K562 (cell line): ENCODE measurements around the gene ZNF554. TPM values are rescaled to one million over a fixed set of nuclear protein-coding genes. Genes with fewer than 3 reads are reported as not detected.
A peak's percentile ranks its signal among the peaks of the same experiment; 100 is the strongest.

Experiments
- ATAC-seq: fragments of 200-7000 bp; cut with Tn5 transposase; 3 replicates; pipeline ENCODE4 v1.9.1; 2020; ENCODE audit warnings: moderate library complexity
- BruUV-seq: library from RNA; stranded (reverse); fragments of 400-500 nt; replicated peaks from 2 replicates; lab custom pipeline; 2021; lab: Mats Ljungman, UMichigan
- CTCF ChIA-PET: fragments of 300-600 bp; formaldehyde crosslinking; extraction: SDS; loops from one replicate; lab custom pipeline; 2021; ENCODE audit warnings: low intra/inter-chr PET ratio; lab: Yijun Ruan, JAX
- POLR2A ChIA-PET: fragments of 300-600, 350-650 bp; sonication (Branson Sonifier 250); formaldehyde crosslinking; extraction: SDS; loops from one replicate; lab custom pipeline; 2021; ENCODE audit warnings: antibody characterized with exemption, inconsistent platforms; lab: Yijun Ruan, JAX
- DNase-seq, 4 experiments: peaks; one replicate each; pipeline versions ENCODE4 v3.0.0 to v3.0.0-alpha.2; 2011 to 2018; ENCODE audit warnings: low spot score in 3 of 4, mixed read lengths in 3 of 4; ENCODE audit errors: extremely low read depth in 1 of 4
- FAIRE-seq: peaks from 2 replicates; lab custom pipeline; 2011; peaks lifted over from hg19 to GRCh38; lab: Jason Lieb, UNC
- H2AFZ ChIP-seq: 2 replicates; pipeline ENCODE4 v1.6.0; 2011; ENCODE audit warnings: low read depth, low read length, control low read depth, inconsistent platforms
- H3K27ac ChIP-seq: fragments of 200-600 bp; 3 replicates; pipeline ENCODE4 v1.8.0; 2011; ENCODE audit warnings: low read depth, mild to moderate bottlenecking, control low read depth, inconsistent platforms, low read length, moderate library complexity, mixed read lengths; ENCODE audit errors: extremely low read depth
- H3K27me3 ChIP-seq, 2 experiments: fragments of 300-600 bp in 1 of 2; 2 replicates in 1 of 2; 3 replicates in 1 of 2; pipeline versions ENCODE4 v1.6.0 to v1.8.0; 2011; ENCODE audit warnings: inconsistent platforms in 2 of 2, low read length in 2 of 2, mild to moderate bottlenecking in 1 of 2, mixed read lengths in 1 of 2, moderate library complexity in 1 of 2; ENCODE audit not compliant: control insufficient read depth in 2 of 2, insufficient read depth in 2 of 2
- H3K36me3 ChIP-seq: fragments of 300-600 bp; 3 replicates; pipeline ENCODE4 v1.8.0; 2011; ENCODE audit warnings: mild to moderate bottlenecking, low read length, inconsistent platforms; ENCODE audit not compliant: control insufficient read depth, insufficient read depth
- H3K4me1 ChIP-seq, 2 experiments: fragments of 200-600 bp in 1 of 2; replicated peaks in 1 of 2; 2 replicates in 1 of 2; 3 replicates in 1 of 2; pipeline versions ENCODE4 v1.5.1 to v1.8.0; 2011; ENCODE audit warnings: inconsistent platforms in 2 of 2, low read length in 2 of 2, mild to moderate bottlenecking in 1 of 2, mixed read lengths in 1 of 2, moderate library complexity in 1 of 2; ENCODE audit not compliant: control insufficient read depth in 2 of 2, insufficient read depth in 2 of 2
- H3K4me2 ChIP-seq: 2 replicates; pipeline ENCODE4 v1.6.1; 2011; ENCODE audit warnings: low read length, control low read depth, inconsistent platforms, mixed read lengths; ENCODE audit not compliant: insufficient read depth
- H3K4me3 ChIP-seq: fragments of 200-600 bp; sonication (generic), shearing (Covaris generic); 2 replicates; pipeline ENCODE4 v1.5.1; 2016; ENCODE audit warnings: control low read depth, inconsistent platforms
- H3K79me2 ChIP-seq: fragments of 200-600 bp; 3 replicates; pipeline ENCODE4 v1.8.0; 2011; ENCODE audit warnings: low read length, inconsistent platforms; ENCODE audit not compliant: control insufficient read depth, insufficient read depth
- H3K9ac ChIP-seq, 2 experiments: 2 replicates each; pipeline versions ENCODE4 v1.6.0 to v1.6.1; 2011; ENCODE audit warnings: low read depth in 2 of 2, low read length in 2 of 2, control low read depth in 1 of 2, inconsistent platforms in 1 of 2, mild to moderate bottlenecking in 1 of 2, mixed read lengths in 1 of 2; ENCODE audit not compliant: insufficient read depth in 1 of 2
- H3K9me1 ChIP-seq: one replicate; pipeline ENCODE4 v1.6.0; 2011; ENCODE audit warnings: inconsistent platforms, mild to moderate bottlenecking, low read length, moderate library complexity; ENCODE audit not compliant: control insufficient read depth, insufficient read depth
- H3K9me3 ChIP-seq: replicated peaks from 2 replicates; pipeline ENCODE4 v1.5.1; 2011; ENCODE audit warnings: low read depth, low read length, inconsistent platforms; ENCODE audit not compliant: control insufficient read depth, insufficient read depth
- H4K20me1 ChIP-seq: replicated peaks from 2 replicates; pipeline ENCODE4 v1.6.1; 2011; ENCODE audit warnings: low read length, inconsistent platforms, mixed read lengths; ENCODE audit not compliant: control insufficient read depth, insufficient read depth
- CHD1 ChIP-seq: fragments of 200-600 bp; sonication (generic); IDR thresholded peaks from one replicate; pipeline ENCODE4 v1.6.1; 2012; ENCODE audit warnings: mild to moderate bottlenecking, moderate library complexity, low read length, inconsistent platforms
- EHMT2 ChIP-seq: fragments of 450-650 bp; IDR thresholded peaks from 2 replicates; pipeline ENCODE4 v1.6.1; 2018; ENCODE audit warnings: antibody characterized with exemption
- FOXA3 ChIP-seq, 2 experiments: fragments of 450-650 bp in 1 of 2; sonication (generic) in 1 of 2; formaldehyde crosslinking; IDR thresholded peaks in 1 of 2; conservative IDR thresholded peaks in 1 of 2; 2 replicates each; pipeline versions ENCODE4 v1.4.0 to v1.8.0; 2020 to 2022; ENCODE audit warnings: mild to moderate bottlenecking in 2 of 2, missing genetic modification reagents in 1 of 2
- HSF4 ChIP-seq: fragments of 250-450 bp; sonication (Bioruptor Pico); IDR thresholded peaks from 2 replicates; pipeline ENCODE4 v2.1.2; 2022; ENCODE audit warnings: mild to moderate bottlenecking, moderate library complexity, borderline replicate concordance
- KAT7 ChIP-seq: sonication (generic); formaldehyde crosslinking; IDR thresholded peaks from 2 replicates; pipeline ENCODE4 v1.8.0; 2022; ENCODE audit warnings: missing genetic modification reagents, mild to moderate bottlenecking, borderline replicate concordance
- SMARCE1 ChIP-seq: fragments of 450-650 bp; IDR thresholded peaks from 2 replicates; pipeline ENCODE4 v1.7.1; 2016; ENCODE audit warnings: mild to moderate bottlenecking
- USF1 ChIP-seq: sonication (generic); formaldehyde crosslinking; IDR thresholded peaks from 2 replicates; pipeline ENCODE4 v1.9.0; 2022; ENCODE audit warnings: mild to moderate bottlenecking, missing genetic modification reagents
- ZNF143 ChIP-seq: sonication (generic); formaldehyde crosslinking; IDR thresholded peaks from 2 replicates; pipeline ENCODE4 v1.9.0; 2022; ENCODE audit warnings: mild to moderate bottlenecking, missing genetic modification reagents
- ZNF384 ChIP-seq: IDR thresholded peaks from 2 replicates; pipeline ENCODE4 v1.6.1; 2012; ENCODE audit warnings: low read depth, low read length, improper control_type of control experiment
- ZNF780A ChIP-seq: fragments of 250-450 bp; sonication (Bioruptor Pico); IDR thresholded peaks from 2 replicates; pipeline ENCODE4 v1.5.0; 2021; ENCODE audit warnings: mild to moderate bottlenecking
- WGBS: fragments of 100-300 bp; shearing (Covaris generic); methylation state at CpG from one replicate; pipeline ENCODE4 v1.1.6; 2016; ENCODE audit warnings: low coverage, mixed read lengths; ENCODE audit not compliant: insufficient coverage; ENCODE audit errors: missing lambda C conversion rate; 5-methylcytosine and 5-hydroxymethylcytosine counted together
- in situ Hi-C: fragments of 300-500 bp; cut with MboI; formaldehyde crosslinking; loops from 4 replicates; pipeline ENCODE4 v1.15.0; 2018; ENCODE audit warnings: inconsistent platforms, mixed read lengths
- intact Hi-C: fragments of 100-400 bp; cut with micrococcal nuclease; formaldehyde crosslinking; loops from 2 replicates; pipeline ENCODE4 v1.14.2; 2022
- polyA plus RNA-seq, 8 experiments: library from polyadenylated mRNA; depleted of rRNA in 4 of 8; stranded (reverse) in 5 of 8; unstranded in 3 of 8; fragments of >200 nt; fragmentation: Nextera tagmentation in 2 of 8; fragmentation: Illumina TruSeq in 1 of 8; extraction: Ambion mirVana in 2 of 8; extraction: Trizol in 1 of 8; gene quantifications; 2 replicates each; pipeline versions ENCODE4 v1.2.1 to v1.2.3, GENCODE V29; 2011 to 2014; ENCODE audit warnings: inconsistent platforms in 1 of 8, missing spikeins in 1 of 8
- total RNA-seq, 7 experiments: library from RNA; depleted of rRNA in 6 of 7; stranded (reverse); fragments of >200 nt in 6 of 7; fragmentation: Illumina TruSeq in 2 of 7; extraction: Trizol in 2 of 7; gene quantifications; 2 replicates each; pipeline versions ENCODE4 v1.2.1 to v1.2.3, GENCODE V29; 2011 to 2021; ENCODE audit warnings: low replicate concordance in 1 of 7
- TF ChIP-seq, protein P1 (sequence below): fragments of 450-650 bp; IDR thresholded peaks from 2 replicates; pipeline ENCODE4 v1.6.1; 2016; ENCODE audit warnings: borderline replicate concordance

ZNF554 gene
- total and polyA plus RNA-seq, 9 of the 15 experiments (the other 6 are each of a cell fraction or from before 2014, with no cell fraction given) = 0.07 to 1.8 (median 1.1) TPM

GRCh38 chr19:2820112-2820702, 539 bp downstream of the ZNF554 start:
- Histone ChIP-seq H3K4me2 (peak overlapping the region; percentile 91), H3K9me1 (no peaks in the 10 kb centered on the region)
- CTCF ChIA-PET = no interaction called here
- no peak for TF ChIP-seq HSF4 (CRISPR knock-in tag)
- TF ChIP-seq ZNF780A (CRISPR knock-in tag) = no peak
- TF ChIP-seq SMARCE1 = no peak
- TF ChIP-seq USF1 (CRISPR knock-in tag) = peak; percentile 31; the same call in 1 of the 2 replicates
- peak; percentile 68 for TF ChIP-seq ZNF384
- TF ChIP-seq FOXA3 (CRISPR knock-in tag; conservative IDR thresholded peaks at IDR 0.05 in 1 of 2, IDR thresholded peaks at IDR 0.05 in 1 of 2) = peak in 1 of 2 experiments; percentile 17; a peak in 1 of 4 replicates
- peak; percentile 32; the same call in 1 of the 2 replicates for TF ChIP-seq ZNF143 (CRISPR knock-in tag)
- no peak for TF ChIP-seq EHMT2
- 0 out of 2 replicates have a peak, but pooled peaks have one; percentile 29 for TF ChIP-seq KAT7 (CRISPR knock-in tag)
- TF ChIP-seq, protein P1, sequence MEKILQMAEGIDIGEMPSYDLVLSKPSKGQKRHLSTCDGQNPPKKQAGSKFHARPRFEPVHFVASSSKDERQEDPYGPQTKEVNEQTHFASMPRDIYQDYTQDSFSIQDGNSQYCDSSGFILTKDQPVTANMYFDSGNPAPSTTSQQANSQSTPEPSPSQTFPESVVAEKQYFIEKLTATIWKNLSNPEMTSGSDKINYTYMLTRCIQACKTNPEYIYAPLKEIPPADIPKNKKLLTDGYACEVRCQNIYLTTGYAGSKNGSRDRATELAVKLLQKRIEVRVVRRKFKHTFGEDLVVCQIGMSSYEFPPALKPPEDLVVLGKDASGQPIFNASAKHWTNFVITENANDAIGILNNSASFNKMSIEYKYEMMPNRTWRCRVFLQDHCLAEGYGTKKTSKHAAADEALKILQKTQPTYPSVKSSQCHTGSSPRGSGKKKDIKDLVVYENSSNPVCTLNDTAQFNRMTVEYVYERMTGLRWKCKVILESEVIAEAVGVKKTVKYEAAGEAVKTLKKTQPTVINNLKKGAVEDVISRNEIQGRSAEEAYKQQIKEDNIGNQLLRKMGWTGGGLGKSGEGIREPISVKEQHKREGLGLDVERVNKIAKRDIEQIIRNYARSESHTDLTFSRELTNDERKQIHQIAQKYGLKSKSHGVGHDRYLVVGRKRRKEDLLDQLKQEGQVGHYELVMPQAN = peak; percentile 47; the same call in 1 of the 2 replicates
- TF ChIP-seq CHD1 = peak; percentile 36
- TF ChIP-seq, all 486 proteins: peak for 7
- Histone ChIP-seq H3K27ac (peak overlapping the region; percentile 68; the same call in 2 of the 3 replicates), H3K9me3 (0 out of 2 replicates have a peak, but pooled peaks cover 1% of the 10 kb centered on the region), H3K9ac (peak overlapping the region; percentile 79 to 95), H4K20me1 (no peaks in the 10 kb centered on the region), H3K36me3 (no peaks in the 10 kb centered on the region), H3K79me2 (peaks cover 7% of the 10 kb centered on the region), H2AFZ (peak overlapping the region; percentile 87), H3K27me3 (no peaks in the 10 kb centered on the region), H3K4me1 (peaks cover 0 to 18% of the 10 kb centered on the region in 2 experiments; a peak in 3 of 5 replicates), H3K4me3 (peak overlapping the region; percentile 93)
- DNase-seq = peak in 2 of 4 experiments; percentile 32 to 42
- intact Hi-C loops (no loop called here), in situ Hi-C loops (no loop called here)
- peak; percentile 43 for ATAC-seq
- BruUV-seq = TSS peak; percentile 50
- no peak for FAIRE-seq
- WGBS = under 1% methylated on average over 18 of the region's 36 CpGs
- POLR2A ChIA-PET = interaction anchor here (0.5 to 1.6 kb wide), 5 partner anchors 16 to 260 kb away, joined by 3 to 4 read pairs (median 3); no protein-coding TSS in a partner anchor
